Measurements from ENCODE around the gene ANKLE1.

The ANKLE1 gene

DNA sequence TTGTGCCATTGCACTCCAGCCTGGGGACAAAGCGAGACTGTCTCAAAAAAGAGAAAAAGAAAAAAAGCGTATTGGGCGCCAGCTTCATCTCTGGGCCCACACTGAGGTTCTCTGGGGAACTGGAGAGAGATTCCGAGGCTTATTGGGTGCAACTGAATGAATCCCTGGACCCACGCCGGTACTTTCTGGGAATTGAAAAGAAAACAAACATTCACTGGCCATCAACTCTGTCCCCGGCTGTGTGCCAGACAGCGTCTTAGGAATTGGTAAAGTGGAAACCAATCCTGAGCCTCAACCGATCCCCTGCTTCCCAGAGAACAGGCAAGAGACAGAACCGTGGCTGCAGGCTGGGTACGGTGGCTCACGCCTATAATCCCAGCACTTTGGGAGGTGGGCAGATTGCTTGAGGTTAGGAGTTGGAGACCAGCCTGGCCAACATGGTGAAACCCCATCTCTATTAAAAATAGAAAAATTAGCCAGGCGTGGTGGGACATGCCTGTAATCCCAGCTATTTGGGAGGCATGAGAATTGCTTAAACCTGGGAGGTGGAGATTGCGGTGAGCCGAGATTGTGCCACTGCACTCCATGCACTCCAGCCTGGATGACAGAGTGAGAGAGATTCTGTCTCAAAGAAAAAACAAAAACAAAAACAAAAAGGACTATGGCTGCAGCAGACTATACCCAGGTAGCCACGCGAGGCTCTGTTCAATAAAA is 44.3 kb downstream of the ANKLE1 start:
- Histone ChIP-seq H3K27me3 (ENCODE audit: control insufficient read depth in 3 of 3, insufficient read depth in 3 of 3, low read depth in 1 of 3, low read length in 3 of 3) (peaks cover 0 to 7% (median 0%) of the 10 kb centered on the region in 3 experiments), H3K4me3 (ENCODE audit: low read length in 2 of 2) (no peak overlapping the region), H3K9ac (ENCODE audit: low read depth, low read length, poor library complexity) (no peak overlapping the region), H3K36me3 (replicated peaks in 1 of 2; ENCODE audit: control insufficient read depth in 2 of 2, insufficient read depth in 2 of 2, low read length in 2 of 2) (peaks cover 28 to 68% of the 10 kb centered on the region in 2 donors), H2AK5ac (ENCODE audit: low read depth, low read length) (no peak overlapping the region), H3K14ac (ENCODE audit: low read length) (no peak overlapping the region), H3K79me1 (ENCODE audit: low read depth, low read length) (peaks cover 11% of the 10 kb centered on the region), H3K23ac (ENCODE audit: low read depth, low read length, poor library complexity) (no peak overlapping the region), H4K91ac (ENCODE audit: low read depth, low read length, poor library complexity) (no peak overlapping the region), H2BK5ac (ENCODE audit: low read length) (no peak overlapping the region), H3K27ac (replicated peaks; ENCODE audit: low read length) (no peak overlapping the region), H4K8ac (ENCODE audit: low read depth, low read length) (no peak overlapping the region), H3K9me3 (replicated peaks in 1 of 2; ENCODE audit: control insufficient read depth in 2 of 2, insufficient read depth in 1 of 2, low read depth in 1 of 2, low read length in 2 of 2) (peaks cover 0 to 7% of the 10 kb centered on the region in 2 donors), H2BK120ac (ENCODE audit: low read depth, low read length) (no peak overlapping the region), H3K18ac (ENCODE audit: low read length) (no peak overlapping the region), H3K4me2 (ENCODE audit: insufficient read depth, low read length, poor library complexity, severe bottlenecking) (no peak overlapping the region), H2AFZ (ENCODE audit: low read length) (no peak overlapping the region), H3K4ac (ENCODE audit: low read length) (no peak overlapping the region), H2BK12ac (ENCODE audit: low read length) (no peak overlapping the region), H2BK15ac (ENCODE audit: low read length) (no peak overlapping the region), H3K4me1 (ENCODE audit: control insufficient read depth in 2 of 2, insufficient read depth in 1 of 2, low read depth in 1 of 2, low read length in 2 of 2) (peaks cover 0 to 21% of the 10 kb centered on the region in 2 donors)
- WGBS, 2 donors (ENCODE audit: extremely low coverage in 2 of 2, insufficient read length in 2 of 2, insufficient replicate concordance in 1 of 2), result no CpG with 5 or more reads among the region's 17 CpGs
- DNase-seq (ENCODE audit: low spot score), result no peak

DNA sequence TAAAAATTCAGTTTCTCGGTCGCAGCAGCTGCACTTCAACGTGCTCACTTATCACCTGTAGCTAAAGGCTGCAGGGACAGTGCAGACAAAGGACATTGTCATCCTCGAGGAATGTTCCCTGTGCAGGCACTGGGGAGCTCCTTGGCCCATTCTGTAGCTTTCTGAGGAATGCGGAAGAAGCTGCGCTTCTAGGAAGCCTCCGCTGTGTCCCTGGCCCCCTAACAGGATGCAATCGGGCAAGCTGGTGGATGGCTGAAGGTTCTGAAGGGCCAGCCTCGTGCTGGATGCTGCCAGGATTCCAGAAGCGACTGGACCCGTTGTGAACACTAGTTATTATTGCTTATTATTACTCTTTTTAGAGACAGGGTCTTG is 44.9 kb downstream of the ANKLE1 start:
- Histone ChIP-seq H2AFZ (ENCODE audit: low read length) (no peak overlapping the region), H2AK5ac (ENCODE audit: low read depth, low read length) (no peak overlapping the region), H3K4me1 (ENCODE audit: control insufficient read depth in 2 of 2, insufficient read depth in 1 of 2, low read depth in 1 of 2, low read length in 2 of 2) (peaks cover 0 to 21% of the 10 kb centered on the region in 2 donors), H4K8ac (ENCODE audit: low read depth, low read length) (no peak overlapping the region), H2BK15ac (ENCODE audit: low read length) (no peak overlapping the region), H3K18ac (ENCODE audit: low read length) (no peak overlapping the region), H3K14ac (ENCODE audit: low read length) (no peak overlapping the region), H3K4ac (ENCODE audit: low read length) (no peak overlapping the region), H4K91ac (ENCODE audit: low read depth, low read length, poor library complexity) (no peak overlapping the region), H3K4me2 (ENCODE audit: insufficient read depth, low read length, poor library complexity, severe bottlenecking) (no peak overlapping the region), H3K23ac (ENCODE audit: low read depth, low read length, poor library complexity) (no peak overlapping the region), H3K9ac (ENCODE audit: low read depth, low read length, poor library complexity) (no peak overlapping the region), H2BK5ac (ENCODE audit: low read length) (peak overlapping the region; percentile 7), H3K27ac (replicated peaks; ENCODE audit: low read length) (peak overlapping the region; percentile 4), H3K79me1 (ENCODE audit: low read depth, low read length) (peaks cover 13% of the 10 kb centered on the region), H2BK120ac (ENCODE audit: low read depth, low read length) (no peak overlapping the region), H3K27me3 (ENCODE audit: control insufficient read depth in 3 of 3, insufficient read depth in 3 of 3, low read depth in 1 of 3, low read length in 3 of 3) (peaks cover 0 to 7% (median 0%) of the 10 kb centered on the region in 3 experiments), H3K36me3 (replicated peaks in 1 of 2; ENCODE audit: control insufficient read depth in 2 of 2, insufficient read depth in 2 of 2, low read length in 2 of 2) (peaks cover 28 to 68% of the 10 kb centered on the region in 2 donors), H3K4me3 (ENCODE audit: low read length in 2 of 2) (no peak overlapping the region), H2BK12ac (ENCODE audit: low read length) (no peak overlapping the region), H3K9me3 (replicated peaks in 1 of 2; ENCODE audit: control insufficient read depth in 2 of 2, insufficient read depth in 1 of 2, low read depth in 1 of 2, low read length in 2 of 2) (peaks cover 0 to 7% of the 10 kb centered on the region in 2 donors)
- WGBS, 2 donors (ENCODE audit: extremely low coverage in 2 of 2, insufficient read length in 2 of 2, insufficient replicate concordance in 1 of 2), result no CpG with 5 or more reads among the region's 11 CpGs
- no peak for DNase-seq (ENCODE audit: low spot score)

DNA sequence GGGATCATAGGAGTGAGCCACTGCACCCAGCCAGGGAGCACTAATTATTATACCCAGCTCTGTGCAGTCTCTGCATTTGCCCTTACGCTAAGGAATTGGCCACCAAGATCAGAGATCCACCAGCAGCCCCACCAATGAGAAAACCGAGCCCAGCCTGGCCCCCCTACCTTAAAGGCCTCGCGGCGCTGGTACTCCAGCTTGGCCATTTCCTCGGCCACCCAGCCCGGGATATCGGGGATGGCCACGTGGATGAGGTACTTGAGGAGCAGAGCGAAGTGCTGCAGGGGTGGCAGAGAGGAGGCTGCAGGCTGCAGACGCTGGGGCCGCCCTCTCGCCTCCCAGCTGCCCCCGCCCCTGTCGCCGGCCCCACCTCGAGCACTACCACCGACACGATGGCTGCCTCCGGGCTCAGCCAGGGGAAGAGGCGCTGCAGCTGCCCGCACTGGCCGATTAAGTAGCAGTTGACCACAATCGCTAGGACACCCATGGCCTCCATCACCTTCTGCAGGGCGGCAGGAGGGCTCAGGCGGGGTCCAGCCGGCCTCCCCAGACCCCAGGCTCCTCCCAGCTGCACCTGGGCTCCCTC is 45.5 kb downstream of the ANKLE1 start:
- Histone ChIP-seq H2BK12ac (ENCODE audit: low read length) (peak overlapping the region; percentile 41), H3K9ac (ENCODE audit: low read depth, low read length, poor library complexity) (peak overlapping the region; percentile 70), H3K9me3 (replicated peaks in 1 of 2; ENCODE audit: control insufficient read depth in 2 of 2, insufficient read depth in 1 of 2, low read depth in 1 of 2, low read length in 2 of 2) (peaks cover 0 to 7% of the 10 kb centered on the region in 2 donors), H2BK15ac (ENCODE audit: low read length) (peak overlapping the region; percentile 49), H3K27ac (replicated peaks; ENCODE audit: low read length) (peak overlapping the region; percentile 84), H2BK120ac (ENCODE audit: low read depth, low read length) (peak overlapping the region; percentile 72), H3K36me3 (replicated peaks in 1 of 2; ENCODE audit: control insufficient read depth in 2 of 2, insufficient read depth in 2 of 2, low read length in 2 of 2) (peaks cover 27 to 64% of the 10 kb centered on the region in 2 donors), H3K4me3 (ENCODE audit: low read length in 2 of 2) (peak overlapping the region in 1 of 2 donors; percentile 51), H3K14ac (ENCODE audit: low read length) (no peak overlapping the region), H3K23ac (ENCODE audit: low read depth, low read length, poor library complexity) (peak overlapping the region; percentile 65), H3K4me1 (ENCODE audit: control insufficient read depth in 2 of 2, insufficient read depth in 1 of 2, low read depth in 1 of 2, low read length in 2 of 2) (peaks cover 0 to 21% of the 10 kb centered on the region in 2 donors), H2BK5ac (ENCODE audit: low read length) (peak overlapping the region; percentile 7), H3K4ac (ENCODE audit: low read length) (peak overlapping the region; percentile 84), H3K27me3 (ENCODE audit: control insufficient read depth in 3 of 3, insufficient read depth in 3 of 3, low read depth in 1 of 3, low read length in 3 of 3) (peaks cover 0 to 7% (median 0%) of the 10 kb centered on the region in 3 experiments), H2AK5ac (ENCODE audit: low read depth, low read length) (peak overlapping the region; percentile 97), H4K8ac (ENCODE audit: low read depth, low read length) (peak overlapping the region; percentile 19), H4K91ac (ENCODE audit: low read depth, low read length, poor library complexity) (peak overlapping the region; percentile 75), H3K18ac (ENCODE audit: low read length) (peak overlapping the region; percentile 95), H3K4me2 (ENCODE audit: insufficient read depth, low read length, poor library complexity, severe bottlenecking) (peak overlapping the region; percentile 43), H3K79me1 (ENCODE audit: low read depth, low read length) (peaks cover 11% of the 10 kb centered on the region), H2AFZ (ENCODE audit: low read length) (no peak overlapping the region)
- WGBS, 2 donors (ENCODE audit: extremely low coverage in 2 of 2, insufficient read length in 2 of 2, insufficient replicate concordance in 1 of 2), result no CpG with 5 or more reads among the region's 27 CpGs
- DNase-seq (ENCODE audit: low spot score), result no peak
